COLO829 (cell line): Measurements from ENCODE around the gene ZNF189.

ENCODE experiments used
- DNase-seq: peaks from one replicate; pipeline ENCODE4 v3.0.0; 2012; ENCODE audit warnings: low spot score

Gene ZNF189

GRCh38 chr9:101453776-101454570, 55.3 kb downstream of the ZNF189 start:
- DNase-seq, result no peak

GRCh38 chr9:101455656-101456240, 57.1 kb downstream of the ZNF189 start:
- DNase-seq, result no peak

- DNase-seq, result no peak
These were observed 58.4 kb downstream of the ZNF189 start for GRCh38 chr9:101457003-101457402.

GRCh38 chr9:101458963-101459631, 60.4 kb downstream of the ZNF189 start:
- peak; percentile 85 for DNase-seq
